HL-60 (cell line): ENCODE data around the gene RP2.

ENCODE experiments used
- DNase-seq, 2 experiments: peaks; one replicate each; pipeline ENCODE4 v3.0.0-alpha.2; 2010 to 2020; ENCODE audit warnings: low read depth in 1 of 2, low spot score in 1 of 2
- H3K27ac ChIP-seq: fragments of 250-450 bp; sonication (Bioruptor Pico); replicated peaks from 2 replicates; pipeline ENCODE4 v1.5.1; 2020; ENCODE audit warnings: mild to moderate bottlenecking, moderate library complexity
- H3K27me3 ChIP-seq: fragments of 250-450 bp; sonication (Bioruptor Pico); 2 replicates; pipeline ENCODE4 v1.5.1; 2021; ENCODE audit warnings: mild to moderate bottlenecking, moderate library complexity; ENCODE audit not compliant: insufficient read depth, poor library complexity, severe bottlenecking
- H3K4me3 ChIP-seq: replicated peaks from 2 replicates; pipeline ENCODE4 v1.5.1; 2011; ENCODE audit warnings: mild to moderate bottlenecking, control low read depth, low read length; ENCODE audit not compliant: insufficient read depth
- GABPA ChIP-seq: IDR thresholded peaks from 2 replicates; pipeline ENCODE4 v1.6.1; 2012; ENCODE audit warnings: low read depth
- POLR2AphosphoS5 ChIP-seq: IDR thresholded peaks from 2 replicates; pipeline ENCODE4 v1.6.1; 2012; ENCODE audit warnings: low read depth
- SPI1 ChIP-seq: IDR thresholded peaks from 2 replicates; pipeline ENCODE4 v1.6.1; 2012; ENCODE audit warnings: low read depth, mild to moderate bottlenecking, borderline replicate concordance
- TF ChIP-seq, protein P1 (sequence below): IDR thresholded peaks from 2 replicates; pipeline ENCODE4 v1.6.1; 2012; ENCODE audit warnings: low read depth; ENCODE audit not compliant: insufficient replicate concordance
- TF ChIP-seq, protein P2 (sequence below): IDR thresholded peaks from one replicate; pipeline ENCODE4 v1.5.1; 2011; ENCODE audit warnings: low read length, control low read depth, inconsistent platforms; ENCODE audit not compliant: insufficient read depth

Gene RP2

DNA sequence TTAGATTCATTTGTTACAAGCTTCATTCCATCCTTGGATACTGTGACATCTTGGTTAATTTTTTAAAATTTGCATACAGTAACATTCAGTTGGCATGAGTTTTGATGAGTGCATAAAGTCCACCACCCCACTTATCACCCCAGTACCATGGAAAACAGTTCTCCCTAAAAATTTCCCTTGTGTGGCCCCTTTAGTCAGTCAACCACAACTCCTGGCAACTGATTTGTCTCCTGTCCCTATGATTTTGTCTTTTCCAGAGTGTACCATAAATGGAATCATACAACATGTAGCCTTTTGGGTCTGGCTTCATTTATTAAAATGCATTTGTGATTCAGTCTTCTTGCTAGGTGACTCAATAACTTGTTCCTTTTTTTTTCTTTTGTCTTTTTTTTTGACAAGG is 29.9 kb downstream of the RP2 start:
- no peak for DNase-seq
- TF ChIP-seq GABPA: no peak
- TF ChIP-seq POLR2AphosphoS5: no peak
- TF ChIP-seq SPI1: no peak
- TF ChIP-seq, protein P1, sequence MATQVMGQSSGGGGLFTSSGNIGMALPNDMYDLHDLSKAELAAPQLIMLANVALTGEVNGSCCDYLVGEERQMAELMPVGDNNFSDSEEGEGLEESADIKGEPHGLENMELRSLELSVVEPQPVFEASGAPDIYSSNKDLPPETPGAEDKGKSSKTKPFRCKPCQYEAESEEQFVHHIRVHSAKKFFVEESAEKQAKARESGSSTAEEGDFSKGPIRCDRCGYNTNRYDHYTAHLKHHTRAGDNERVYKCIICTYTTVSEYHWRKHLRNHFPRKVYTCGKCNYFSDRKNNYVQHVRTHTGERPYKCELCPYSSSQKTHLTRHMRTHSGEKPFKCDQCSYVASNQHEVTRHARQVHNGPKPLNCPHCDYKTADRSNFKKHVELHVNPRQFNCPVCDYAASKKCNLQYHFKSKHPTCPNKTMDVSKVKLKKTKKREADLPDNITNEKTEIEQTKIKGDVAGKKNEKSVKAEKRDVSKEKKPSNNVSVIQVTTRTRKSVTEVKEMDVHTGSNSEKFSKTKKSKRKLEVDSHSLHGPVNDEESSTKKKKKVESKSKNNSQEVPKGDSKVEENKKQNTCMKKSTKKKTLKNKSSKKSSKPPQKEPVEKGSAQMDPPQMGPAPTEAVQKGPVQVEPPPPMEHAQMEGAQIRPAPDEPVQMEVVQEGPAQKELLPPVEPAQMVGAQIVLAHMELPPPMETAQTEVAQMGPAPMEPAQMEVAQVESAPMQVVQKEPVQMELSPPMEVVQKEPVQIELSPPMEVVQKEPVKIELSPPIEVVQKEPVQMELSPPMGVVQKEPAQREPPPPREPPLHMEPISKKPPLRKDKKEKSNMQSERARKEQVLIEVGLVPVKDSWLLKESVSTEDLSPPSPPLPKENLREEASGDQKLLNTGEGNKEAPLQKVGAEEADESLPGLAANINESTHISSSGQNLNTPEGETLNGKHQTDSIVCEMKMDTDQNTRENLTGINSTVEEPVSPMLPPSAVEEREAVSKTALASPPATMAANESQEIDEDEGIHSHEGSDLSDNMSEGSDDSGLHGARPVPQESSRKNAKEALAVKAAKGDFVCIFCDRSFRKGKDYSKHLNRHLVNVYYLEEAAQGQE: no peak
- TF ChIP-seq, protein P2, sequence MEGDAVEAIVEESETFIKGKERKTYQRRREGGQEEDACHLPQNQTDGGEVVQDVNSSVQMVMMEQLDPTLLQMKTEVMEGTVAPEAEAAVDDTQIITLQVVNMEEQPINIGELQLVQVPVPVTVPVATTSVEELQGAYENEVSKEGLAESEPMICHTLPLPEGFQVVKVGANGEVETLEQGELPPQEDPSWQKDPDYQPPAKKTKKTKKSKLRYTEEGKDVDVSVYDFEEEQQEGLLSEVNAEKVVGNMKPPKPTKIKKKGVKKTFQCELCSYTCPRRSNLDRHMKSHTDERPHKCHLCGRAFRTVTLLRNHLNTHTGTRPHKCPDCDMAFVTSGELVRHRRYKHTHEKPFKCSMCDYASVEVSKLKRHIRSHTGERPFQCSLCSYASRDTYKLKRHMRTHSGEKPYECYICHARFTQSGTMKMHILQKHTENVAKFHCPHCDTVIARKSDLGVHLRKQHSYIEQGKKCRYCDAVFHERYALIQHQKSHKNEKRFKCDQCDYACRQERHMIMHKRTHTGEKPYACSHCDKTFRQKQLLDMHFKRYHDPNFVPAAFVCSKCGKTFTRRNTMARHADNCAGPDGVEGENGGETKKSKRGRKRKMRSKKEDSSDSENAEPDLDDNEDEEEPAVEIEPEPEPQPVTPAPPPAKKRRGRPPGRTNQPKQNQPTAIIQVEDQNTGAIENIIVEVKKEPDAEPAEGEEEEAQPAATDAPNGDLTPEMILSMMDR: no peak
- Histone ChIP-seq H3K27ac (no peak overlapping the region), H3K4me3 (no peak overlapping the region), H3K27me3 (no peaks in the 10 kb centered on the region)

DNA sequence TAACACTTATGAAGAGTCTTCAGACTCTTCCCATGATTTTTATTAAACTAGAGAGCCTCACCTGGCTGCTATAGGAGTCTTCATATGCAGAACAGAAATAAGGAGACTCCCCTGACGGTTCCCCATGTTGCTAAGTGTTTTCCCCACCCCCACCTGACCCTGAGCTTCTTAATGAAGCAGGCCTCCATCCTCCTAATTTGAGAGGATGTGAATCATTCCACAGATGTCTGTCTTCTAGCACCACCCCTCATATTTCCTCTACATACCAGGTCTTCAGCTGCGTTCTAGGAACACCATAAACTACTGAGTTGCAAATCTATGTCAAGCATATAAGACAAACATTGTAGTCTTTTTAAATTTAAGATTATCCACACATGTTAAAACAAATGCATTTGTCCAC is 36.9 kb downstream of the RP2 start:
- TF ChIP-seq SPI1: no peak
- TF ChIP-seq GABPA: no peak
- no peak for TF ChIP-seq POLR2AphosphoS5
- TF ChIP-seq, protein P1: no peak
- TF ChIP-seq, protein P2: no peak
- no peak for DNase-seq
- H3K4me3 ChIP-seq: no peak overlapping the region
- H3K27ac ChIP-seq: no peak overlapping the region
- H3K27me3 ChIP-seq: no peaks in the 10 kb centered on the region

DNA sequence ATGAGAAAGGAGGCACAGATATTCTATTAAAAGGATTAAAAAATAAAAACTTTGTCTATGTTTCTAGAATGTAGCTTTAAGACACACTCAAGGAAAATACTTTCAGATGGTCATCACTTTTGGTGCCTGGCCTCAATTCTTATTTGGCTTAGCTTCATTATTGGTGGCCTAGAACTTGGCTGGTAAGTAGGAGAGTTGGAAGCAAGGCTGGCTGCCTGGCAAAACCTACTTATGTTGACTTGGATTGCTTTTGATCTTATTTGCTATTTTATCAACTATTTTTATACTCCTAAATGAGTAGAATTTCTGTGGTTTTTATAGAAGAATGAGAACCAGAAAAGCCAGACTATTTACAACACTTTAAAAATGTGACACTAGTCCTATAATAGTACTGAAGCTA is 40.1 kb downstream of the RP2 start:
- DNase-seq: no peak
- Histone ChIP-seq H3K27me3 (no peaks in the 10 kb centered on the region), H3K4me3 (no peak overlapping the region), H3K27ac (no peak overlapping the region)
- TF ChIP-seq, protein P1: no peak
- TF ChIP-seq SPI1: no peak
- TF ChIP-seq, protein P2: no peak
- TF ChIP-seq GABPA: no peak
- TF ChIP-seq POLR2AphosphoS5: no peak
